Kidney (tissue), 14 donors: ENCODE results near the gene DLG2. TPM values are rescaled to one million over a fixed set of nuclear protein-coding genes. Genes with fewer than 3 reads are reported as not detected.
A peak's percentile ranks its signal among the peaks of the same experiment; 100 is the strongest.
"Not testable (repeated sequence)": the region's sequence is repeated elsewhere in the genome, so short reads cannot be mapped to it uniquely, and the experiment has no call there.

Source experiments
- DNase-seq, 5 donors: peaks; one replicate each; pipeline ENCODE4 v3.0.0-alpha.2; 2013 to 2020
- FAIRE-seq: peaks from 2 replicates; lab custom pipeline; 2012; peaks lifted over from hg19 to GRCh38; lab: Jason Lieb, UNC
- H3K27ac ChIP-seq, 2 donors: one replicate each; pipeline ENCODE4 v1.7.0; 2013; ENCODE audit warnings: low read depth in 2 of 2, low read length in 2 of 2, inconsistent platforms in 1 of 2
- H3K27me3 ChIP-seq: one replicate; pipeline ENCODE4 v1.7.1; 2013; ENCODE audit warnings: low read length, inconsistent platforms; ENCODE audit not compliant: control insufficient read depth, insufficient read depth
- H3K36me3 ChIP-seq, 3 donors: one replicate each; pipeline versions ENCODE4 v1.7.0 to v1.7.1; 2013; ENCODE audit warnings: low read length in 3 of 3, control low read depth in 1 of 3, inconsistent platforms in 1 of 3; ENCODE audit not compliant: insufficient read depth in 3 of 3, control insufficient read depth in 2 of 3
- H3K4me1 ChIP-seq, 3 donors: one replicate each; pipeline versions ENCODE4 v1.7.0 to v1.7.1; 2013; ENCODE audit warnings: low read length in 3 of 3, inconsistent platforms in 1 of 3, low read depth in 1 of 3; ENCODE audit not compliant: control insufficient read depth in 2 of 3, insufficient read depth in 2 of 3
- H3K4me3 ChIP-seq, 3 donors: one replicate each; pipeline versions ENCODE4 v1.7.0 to v1.8.1; 2013; ENCODE audit warnings: low read length in 3 of 3, control low read depth in 1 of 3, inconsistent platforms in 1 of 3
- H3K9ac ChIP-seq, 3 donors: one replicate each; pipeline versions ENCODE4 v1.7.0 to v1.7.1; 2013; ENCODE audit warnings: low read length in 3 of 3, control low read depth in 1 of 3, inconsistent platforms in 1 of 3
- H3K9me3 ChIP-seq, 3 donors: one replicate each; pipeline versions ENCODE4 v1.7.0 to v1.7.1; 2013; ENCODE audit warnings: low read length in 3 of 3, control low read depth in 1 of 3, inconsistent platforms in 1 of 3; ENCODE audit not compliant: control insufficient read depth in 2 of 3, insufficient read depth in 1 of 3
- intact Hi-C: fragments of 100-400 bp; cut with DNase I; formaldehyde crosslinking; loops from one replicate; pipeline ENCODE4 v1.11.1; 2022
- polyA plus RNA-seq: library from polyadenylated mRNA; stranded (reverse); fragments of 350-450 nt; fragmentation: Illumina TruSeq; extraction: RNeasy Lipid Tissue Mini Kit (QIAGEN cat#74804); gene quantifications from one replicate; pipeline ENCODE4 v1.2.3, GENCODE V29; 2014; ENCODE audit warnings: low read depth, low replicate concordance; ENCODE audit not compliant: insufficient read depth
- total RNA-seq: library from RNA; stranded (reverse); fragmentation: NEBNext Ultra II Directional; extraction: Animal tissue kit (Norgen Biotek cat#: 25700); gene quantifications from one replicate; pipeline ENCODE4 v1.2.1, GENCODE V29; 2021
- TF ChIP-seq, protein P1 (sequence below): IDR thresholded peaks from 3 replicates; pipeline ENCODE4 v1.5.1; 2012; ENCODE audit warnings: mild to moderate bottlenecking, moderate library complexity, borderline replicate concordance; ENCODE audit not compliant: insufficient read depth; ENCODE audit errors: extremely low read depth
- donor health status: control.
- donor health status: control.
- donor health status: control.
- donor health status: control.
- donor health status: control.
- donor health status: DM: yes; HTN: yes; CAD: no.
- donor health status: Normal renal cell carcinoma (clear cell type).

Gene DLG2
- total and polyA plus RNA-seq, 2 donors from 2014 or later = 2.9 to 7.2 TPM

- FAIRE-seq (no peak), DNase-seq (peak in 2 of 5 donors; percentile 20 to 25)
- H3K27ac ChIP-seq = no peak overlapping the region
- TF ChIP-seq, protein P1, sequence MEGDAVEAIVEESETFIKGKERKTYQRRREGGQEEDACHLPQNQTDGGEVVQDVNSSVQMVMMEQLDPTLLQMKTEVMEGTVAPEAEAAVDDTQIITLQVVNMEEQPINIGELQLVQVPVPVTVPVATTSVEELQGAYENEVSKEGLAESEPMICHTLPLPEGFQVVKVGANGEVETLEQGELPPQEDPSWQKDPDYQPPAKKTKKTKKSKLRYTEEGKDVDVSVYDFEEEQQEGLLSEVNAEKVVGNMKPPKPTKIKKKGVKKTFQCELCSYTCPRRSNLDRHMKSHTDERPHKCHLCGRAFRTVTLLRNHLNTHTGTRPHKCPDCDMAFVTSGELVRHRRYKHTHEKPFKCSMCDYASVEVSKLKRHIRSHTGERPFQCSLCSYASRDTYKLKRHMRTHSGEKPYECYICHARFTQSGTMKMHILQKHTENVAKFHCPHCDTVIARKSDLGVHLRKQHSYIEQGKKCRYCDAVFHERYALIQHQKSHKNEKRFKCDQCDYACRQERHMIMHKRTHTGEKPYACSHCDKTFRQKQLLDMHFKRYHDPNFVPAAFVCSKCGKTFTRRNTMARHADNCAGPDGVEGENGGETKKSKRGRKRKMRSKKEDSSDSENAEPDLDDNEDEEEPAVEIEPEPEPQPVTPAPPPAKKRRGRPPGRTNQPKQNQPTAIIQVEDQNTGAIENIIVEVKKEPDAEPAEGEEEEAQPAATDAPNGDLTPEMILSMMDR = no peak
- H3K4me1 ChIP-seq = peaks cover 0 to 10% (median 8%) of the 10 kb centered on the region in 3 donors
- peak overlapping the region in 1 of 3 donors; percentile 92 for H3K9ac ChIP-seq
- no peaks in the 10 kb centered on the region for H3K27me3 ChIP-seq
- no peaks in the 10 kb centered on the region for H3K9me3 ChIP-seq
- peak overlapping the region; percentile 91 to 96 (median 94) for H3K4me3 ChIP-seq
- H3K36me3 ChIP-seq = peaks cover 2 to 14% (median 8%) of the 10 kb centered on the region in 3 donors
- intact Hi-C loops = no loop called here
Observed at GRCh38 chr11:85661972-85662664, 35.0 kb upstream of the DLG2 start.

DNA sequence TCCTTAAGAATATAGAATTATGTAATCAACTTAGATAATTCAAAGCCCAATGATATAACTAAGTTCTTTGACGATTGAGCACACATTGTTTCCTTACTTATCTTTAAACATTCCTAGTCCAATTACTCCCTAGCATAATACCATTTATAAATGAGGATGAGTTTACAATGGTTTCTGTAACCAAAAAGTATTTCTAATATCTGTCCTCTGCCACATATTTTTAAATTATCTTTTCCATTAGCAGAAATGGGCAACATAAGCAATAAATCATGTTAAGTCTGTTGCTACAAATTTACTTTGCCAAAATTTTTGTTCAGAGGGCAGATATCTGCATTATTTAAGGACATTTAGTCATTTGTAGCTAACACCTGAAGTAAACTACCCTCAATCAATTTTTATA, 31.0 kb upstream of the DLG2 start:
- peaks cover 2 to 23% (median 20%) of the 10 kb centered on the region in 3 donors for H3K36me3 ChIP-seq
- intact Hi-C loops = no loop called here
- no peak overlapping the region for H3K4me3 ChIP-seq
- H3K9ac ChIP-seq = no peak overlapping the region
- H3K27me3 ChIP-seq = no peaks in the 10 kb centered on the region
- no peak overlapping the region for H3K27ac ChIP-seq
- TF ChIP-seq, protein P1 = no peak
- no peaks in the 10 kb centered on the region for H3K9me3 ChIP-seq
- FAIRE-seq (no peak), DNase-seq (no peak)
- H3K4me1 ChIP-seq = peaks cover 0 to 8% (median 2%) of the 10 kb centered on the region in 3 donors

- Histone ChIP-seq H3K36me3 (peaks cover 2 to 23% (median 20%) of the 10 kb centered on the region in 3 donors), H3K4me1 (peaks cover 0 to 8% (median 0%) of the 10 kb centered on the region in 3 donors), H3K4me3 (no peak overlapping the region), H3K27me3 (no peaks in the 10 kb centered on the region), H3K9ac (no peak overlapping the region), H3K27ac (no peak overlapping the region), H3K9me3 (no peaks in the 10 kb centered on the region)
- no peak for DNase-seq
- TF ChIP-seq, protein P1 = no peak
- intact Hi-C loops = no loop called here
- FAIRE-seq = no peak
Observed at GRCh38 chr11:85656777-85657176, 29.6 kb upstream of the DLG2 start.

DNA sequence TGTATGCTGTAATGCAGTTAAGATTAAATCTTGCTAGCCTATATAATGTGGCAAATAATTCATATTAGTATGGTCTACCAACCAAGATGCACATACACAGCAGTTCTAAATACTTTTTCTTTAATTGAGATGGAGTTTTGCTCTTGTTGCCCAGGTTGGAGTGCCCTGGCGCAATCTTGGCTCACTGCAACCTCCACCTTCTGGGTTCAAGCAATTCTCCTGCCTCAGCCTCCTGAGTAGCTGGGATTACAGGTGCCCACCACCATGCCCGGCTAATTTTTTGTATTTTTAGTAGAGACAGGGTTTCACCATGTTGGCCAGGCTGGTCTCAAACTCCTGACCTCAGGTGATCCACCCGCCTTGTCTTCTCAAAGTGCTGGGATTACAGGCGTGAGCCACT, 27.2 kb upstream of the DLG2 start:
- H3K9me3 ChIP-seq, H3K4me1 ChIP-seq, DNase-seq, FAIRE-seq, intact Hi-C loops, H3K9ac ChIP-seq, H3K27ac ChIP-seq, H3K27me3 ChIP-seq, H3K4me3 ChIP-seq: not testable (repeated sequence)
- H3K36me3 ChIP-seq = peaks cover 3 to 14% (median 13%) of the 10 kb centered on the region in 3 donors
